Measurements from ENCODE around the gene DDX56.
"Not testable (repeated sequence)": the region's sequence is repeated elsewhere in the genome, so short reads cannot be mapped to it uniquely, and the experiment has no call there.

The DDX56 gene

GRCh38 chr7:44565097-44565794 lies 8.5 kb downstream of the DDX56 start:
- Histone ChIP-seq H3K36me3 (ENCODE audit: control insufficient read depth in 5 of 5, insufficient read depth in 5 of 5, low read length in 5 of 5) (peaks cover 0 to 69% (median 59%) of the 10 kb centered on the region in 5 donors), H3K9me3 (ENCODE audit: control insufficient read depth in 5 of 5, low read length in 5 of 5) (no peaks in the 10 kb centered on the region), H3K27me3 (ENCODE audit: control insufficient read depth in 5 of 5, insufficient read depth in 4 of 5, low read length in 5 of 5) (no peaks in the 10 kb centered on the region), H3K4me1 (ENCODE audit: control insufficient read depth in 5 of 5, insufficient read depth in 5 of 5, low read length in 5 of 5) (peaks cover 0 to 46% (median 22%) of the 10 kb centered on the region in 5 donors), H3K27ac (ENCODE audit: low read depth, low read length) (peak overlapping the region; percentile 45), H3K9ac (ENCODE audit: low read length in 5 of 5) (no peak overlapping the region), H3K4me3 (ENCODE audit: low read depth in 1 of 5, low read length in 5 of 5) (no peak overlapping the region)

DNA sequence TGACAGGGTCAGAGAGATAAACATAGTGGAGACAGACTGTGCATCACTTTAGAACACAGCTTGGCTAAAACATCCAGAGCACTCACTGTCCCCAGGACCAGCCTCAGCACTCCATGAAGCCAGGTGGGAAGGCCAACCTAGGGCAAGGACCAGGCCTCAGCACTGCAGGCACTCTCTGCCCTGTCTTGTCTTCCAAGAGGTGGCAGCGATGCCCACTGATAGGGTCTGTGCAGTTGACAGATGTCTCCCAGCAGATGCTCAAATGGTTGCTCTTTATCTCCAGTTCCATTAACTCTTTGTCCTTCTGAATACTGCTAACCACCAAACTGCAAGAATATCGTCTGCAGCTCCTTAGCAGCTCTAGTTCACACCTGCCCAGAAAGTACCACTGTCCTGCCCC lies 9.1 kb downstream of the DDX56 start:
- H3K36me3 ChIP-seq (ENCODE audit: control insufficient read depth in 5 of 5, insufficient read depth in 5 of 5, low read length in 5 of 5) = peaks cover 0 to 63% (median 52%) of the 10 kb centered on the region in 5 donors
- H3K27me3 ChIP-seq (ENCODE audit: control insufficient read depth in 5 of 5, insufficient read depth in 4 of 5, low read length in 5 of 5) = no peaks in the 10 kb centered on the region
- no peaks in the 10 kb centered on the region for H3K9me3 ChIP-seq (ENCODE audit: control insufficient read depth in 5 of 5, low read length in 5 of 5)
- no peak overlapping the region for H3K27ac ChIP-seq (ENCODE audit: low read depth, low read length)
- H3K9ac ChIP-seq (ENCODE audit: low read length in 5 of 5) = no peak overlapping the region
- no peak overlapping the region for H3K4me3 ChIP-seq (ENCODE audit: low read depth in 1 of 5, low read length in 5 of 5)
- H3K4me1 ChIP-seq (ENCODE audit: control insufficient read depth in 5 of 5, insufficient read depth in 5 of 5, low read length in 5 of 5) = peaks cover 0 to 48% (median 22%) of the 10 kb centered on the region in 5 donors

DNA sequence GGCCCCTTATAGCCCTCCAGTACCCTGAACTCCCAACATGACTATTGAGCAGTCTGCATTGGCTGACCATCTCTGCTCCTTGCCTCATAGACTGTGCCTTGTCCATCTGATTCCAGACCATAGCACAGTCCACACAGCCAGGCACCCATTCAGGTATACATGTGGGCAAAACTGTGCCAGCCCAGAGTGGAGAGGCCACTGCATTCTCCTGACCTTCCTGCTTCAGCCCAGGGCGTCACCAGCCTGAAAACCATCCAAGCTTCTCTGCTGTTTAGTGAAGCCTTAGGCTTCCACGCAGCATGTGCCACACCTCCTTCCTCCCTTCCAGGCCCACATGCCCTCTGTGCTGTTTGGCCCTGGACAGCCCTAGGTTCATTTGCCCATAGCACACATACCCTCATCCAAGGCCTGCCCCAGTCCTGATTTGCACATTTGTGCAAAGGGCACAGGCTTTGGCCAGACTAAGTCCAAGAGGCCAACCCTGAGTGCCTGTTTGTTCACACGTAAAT lies 10.5 kb downstream of the DDX56 start:
- H3K9ac ChIP-seq (ENCODE audit: low read length in 5 of 5) = no peak overlapping the region
- peaks cover 0 to 49% (median 38%) of the 10 kb centered on the region in 5 donors for H3K36me3 ChIP-seq (ENCODE audit: control insufficient read depth in 5 of 5, insufficient read depth in 5 of 5, low read length in 5 of 5)
- peaks cover 0 to 37% (median 15%) of the 10 kb centered on the region in 5 donors for H3K4me1 ChIP-seq (ENCODE audit: control insufficient read depth in 5 of 5, insufficient read depth in 5 of 5, low read length in 5 of 5)
- H3K27me3 ChIP-seq (ENCODE audit: control insufficient read depth in 5 of 5, insufficient read depth in 4 of 5, low read length in 5 of 5) = no peaks in the 10 kb centered on the region
- H3K4me3 ChIP-seq (ENCODE audit: low read depth in 1 of 5, low read length in 5 of 5) = peak overlapping the region in 1 of 5 donors; percentile 10
- no peaks in the 10 kb centered on the region for H3K9me3 ChIP-seq (ENCODE audit: control insufficient read depth in 5 of 5, low read length in 5 of 5)
- H3K27ac ChIP-seq (ENCODE audit: low read depth, low read length) = peak overlapping the region; percentile 70

- not testable (repeated sequence) for H3K4me3 ChIP-seq (ENCODE audit: low read depth in 1 of 5, low read length in 5 of 5); H3K9me3 ChIP-seq (ENCODE audit: control insufficient read depth in 5 of 5, low read length in 5 of 5); H3K27me3 ChIP-seq (ENCODE audit: control insufficient read depth in 5 of 5, insufficient read depth in 4 of 5, low read length in 5 of 5); H3K9ac ChIP-seq (ENCODE audit: low read length in 5 of 5)
- H3K36me3 ChIP-seq (ENCODE audit: control insufficient read depth in 5 of 5, insufficient read depth in 5 of 5, low read length in 5 of 5) = peaks cover 0 to 42% (median 32%) of the 10 kb centered on the region in 5 donors
- peak overlapping the region; percentile 70 for H3K27ac ChIP-seq (ENCODE audit: low read depth, low read length)
- H3K4me1 ChIP-seq (ENCODE audit: control insufficient read depth in 5 of 5, insufficient read depth in 5 of 5, low read length in 5 of 5) = peaks cover 0 to 32% (median 15%) of the 10 kb centered on the region in 5 donors
These were observed 11.1 kb downstream of the DDX56 start for GRCh38 chr7:44562622-44562962.

GRCh38 chr7:44561962-44562621 lies 11.6 kb downstream of the DDX56 start:
- no peaks in the 10 kb centered on the region for H3K9me3 ChIP-seq (ENCODE audit: control insufficient read depth in 5 of 5, low read length in 5 of 5)
- H3K27me3 ChIP-seq (ENCODE audit: control insufficient read depth in 5 of 5, insufficient read depth in 4 of 5, low read length in 5 of 5) = no peaks in the 10 kb centered on the region
- no peak overlapping the region for H3K9ac ChIP-seq (ENCODE audit: low read length in 5 of 5)
- no peak overlapping the region for H3K27ac ChIP-seq (ENCODE audit: low read depth, low read length)
- no peak overlapping the region for H3K4me3 ChIP-seq (ENCODE audit: low read depth in 1 of 5, low read length in 5 of 5)
- H3K36me3 ChIP-seq (ENCODE audit: control insufficient read depth in 5 of 5, insufficient read depth in 5 of 5, low read length in 5 of 5) = peaks cover 0 to 37% (median 27%) of the 10 kb centered on the region in 5 donors
- peaks cover 0 to 32% (median 15%) of the 10 kb centered on the region in 5 donors for H3K4me1 ChIP-seq (ENCODE audit: control insufficient read depth in 5 of 5, insufficient read depth in 5 of 5, low read length in 5 of 5)

DNA sequence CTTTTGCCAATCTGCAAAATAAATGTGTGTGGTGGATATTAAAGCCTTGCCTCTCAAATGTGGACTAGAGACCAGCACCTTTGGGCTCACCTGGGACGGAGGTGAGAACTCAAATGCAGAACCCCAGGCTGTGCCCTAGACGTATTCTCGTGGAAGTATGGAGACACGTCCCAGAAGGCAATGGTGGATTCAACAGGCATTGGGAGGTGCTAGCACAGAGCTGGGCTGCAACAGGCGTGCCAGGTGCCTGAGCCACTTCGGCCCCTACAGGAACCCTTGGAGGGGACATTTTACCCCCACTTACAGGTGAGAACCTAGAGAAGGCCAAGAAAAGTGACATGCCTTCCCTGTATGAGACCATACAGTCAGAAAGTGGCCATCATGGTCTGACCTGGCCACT lies 12.2 kb downstream of the DDX56 start:
- H3K9me3 ChIP-seq (ENCODE audit: control insufficient read depth in 5 of 5, low read length in 5 of 5) = no peaks in the 10 kb centered on the region
- H3K9ac ChIP-seq (ENCODE audit: low read length in 5 of 5) = no peak overlapping the region
- H3K4me1 ChIP-seq (ENCODE audit: control insufficient read depth in 5 of 5, insufficient read depth in 5 of 5, low read length in 5 of 5) = peaks cover 0 to 32% (median 15%) of the 10 kb centered on the region in 5 donors
- H3K36me3 ChIP-seq (ENCODE audit: control insufficient read depth in 5 of 5, insufficient read depth in 5 of 5, low read length in 5 of 5) = peaks cover 0 to 31% (median 21%) of the 10 kb centered on the region in 5 donors
- H3K27ac ChIP-seq (ENCODE audit: low read depth, low read length) = no peak overlapping the region
- no peaks in the 10 kb centered on the region for H3K27me3 ChIP-seq (ENCODE audit: control insufficient read depth in 5 of 5, insufficient read depth in 4 of 5, low read length in 5 of 5)
- H3K4me3 ChIP-seq (ENCODE audit: low read depth in 1 of 5, low read length in 5 of 5) = no peak overlapping the region

GRCh38 chr7:44559485-44559884 lies 14.2 kb downstream of the DDX56 start:
- no peaks in the 10 kb centered on the region for H3K9me3 ChIP-seq (ENCODE audit: control insufficient read depth in 5 of 5, low read length in 5 of 5)
- peaks cover 0 to 27% (median 15%) of the 10 kb centered on the region in 5 donors for H3K4me1 ChIP-seq (ENCODE audit: control insufficient read depth in 5 of 5, insufficient read depth in 5 of 5, low read length in 5 of 5)
- H3K9ac ChIP-seq (ENCODE audit: low read length in 5 of 5) = no peak overlapping the region
- no peak overlapping the region for H3K4me3 ChIP-seq (ENCODE audit: low read depth in 1 of 5, low read length in 5 of 5)
- H3K36me3 ChIP-seq (ENCODE audit: control insufficient read depth in 5 of 5, insufficient read depth in 5 of 5, low read length in 5 of 5) = peaks cover 0 to 13% (median 4%) of the 10 kb centered on the region in 5 donors
- no peak overlapping the region for H3K27ac ChIP-seq (ENCODE audit: low read depth, low read length)
- no peaks in the 10 kb centered on the region for H3K27me3 ChIP-seq (ENCODE audit: control insufficient read depth in 5 of 5, insufficient read depth in 4 of 5, low read length in 5 of 5)

- no peak overlapping the region for H3K4me3 ChIP-seq (ENCODE audit: low read depth in 1 of 5, low read length in 5 of 5)
- no peak overlapping the region for H3K27ac ChIP-seq (ENCODE audit: low read depth, low read length)
- no peaks in the 10 kb centered on the region for H3K27me3 ChIP-seq (ENCODE audit: control insufficient read depth in 5 of 5, insufficient read depth in 4 of 5, low read length in 5 of 5)
- no peak overlapping the region for H3K9ac ChIP-seq (ENCODE audit: low read length in 5 of 5)
- H3K4me1 ChIP-seq (ENCODE audit: control insufficient read depth in 5 of 5, insufficient read depth in 5 of 5, low read length in 5 of 5) = peaks cover 0 to 13% (median 7%) of the 10 kb centered on the region in 5 donors
- no peaks in the 10 kb centered on the region for H3K9me3 ChIP-seq (ENCODE audit: control insufficient read depth in 5 of 5, low read length in 5 of 5)
- H3K36me3 ChIP-seq (ENCODE audit: control insufficient read depth in 5 of 5, insufficient read depth in 5 of 5, low read length in 5 of 5) = no peaks in the 10 kb centered on the region
These were observed 16.2 kb downstream of the DDX56 start for GRCh38 chr7:44557485-44557884.

DNA sequence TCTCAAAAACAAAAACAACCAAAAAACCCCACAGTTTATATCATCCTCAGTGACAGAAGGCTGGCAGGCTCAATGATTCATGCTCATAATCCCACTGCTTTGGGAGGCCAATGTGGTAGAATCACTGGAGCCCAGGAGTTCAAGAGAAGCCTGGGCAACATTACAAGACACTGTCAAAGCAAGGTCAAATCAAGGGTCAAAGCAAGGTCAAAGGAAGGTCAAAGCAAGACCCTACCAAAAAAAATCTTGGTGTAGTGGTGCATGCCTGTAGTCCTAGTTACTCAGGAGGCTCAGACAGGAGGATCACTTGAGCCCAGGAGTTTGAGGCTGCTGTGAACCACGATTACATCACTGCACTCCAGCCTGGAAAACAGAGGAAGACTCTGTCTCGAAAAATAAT lies 18.4 kb downstream of the DDX56 start:
- Histone ChIP-seq H3K36me3 (ENCODE audit: control insufficient read depth in 5 of 5, insufficient read depth in 5 of 5, low read length in 5 of 5) (no peaks in the 10 kb centered on the region), H3K9ac (ENCODE audit: low read length in 5 of 5) (no peak overlapping the region), H3K27ac (ENCODE audit: low read depth, low read length) (no peak overlapping the region), H3K4me1 (ENCODE audit: control insufficient read depth in 5 of 5, insufficient read depth in 5 of 5, low read length in 5 of 5) (peaks cover 0 to 4% (median 0%) of the 10 kb centered on the region in 5 donors), H3K9me3 (ENCODE audit: control insufficient read depth in 5 of 5, low read length in 5 of 5) (no peaks in the 10 kb centered on the region), H3K27me3 (ENCODE audit: control insufficient read depth in 5 of 5, insufficient read depth in 4 of 5, low read length in 5 of 5) (no peaks in the 10 kb centered on the region), H3K4me3 (ENCODE audit: low read depth in 1 of 5, low read length in 5 of 5) (no peak overlapping the region)

DNA sequence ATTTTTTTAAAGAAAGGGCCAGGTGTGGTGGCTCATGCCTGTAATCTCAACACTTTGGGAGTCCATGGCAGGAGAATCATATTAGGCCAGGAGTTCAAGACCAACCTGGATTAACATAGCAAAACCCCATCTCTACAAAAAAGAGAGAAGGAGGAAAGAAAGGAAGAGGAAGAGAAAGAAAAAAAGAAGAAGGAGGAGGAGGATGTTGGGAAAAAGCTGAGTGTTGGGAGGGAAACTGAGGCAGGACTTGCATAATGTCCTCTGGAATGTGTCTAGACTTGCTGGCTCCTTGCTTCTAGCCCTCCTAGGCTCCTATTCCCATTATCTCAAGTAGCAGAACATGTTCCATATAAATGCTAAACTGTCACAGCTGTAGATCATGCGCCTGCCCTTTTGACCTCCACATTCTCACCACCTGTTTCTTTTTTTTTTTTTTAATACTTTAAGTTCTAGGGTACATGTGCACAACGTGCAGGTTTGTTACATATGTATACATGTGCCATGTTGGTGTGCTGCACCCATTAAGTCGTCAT lies 21.2 kb downstream of the DDX56 start:
- H3K36me3 ChIP-seq (ENCODE audit: control insufficient read depth in 5 of 5, insufficient read depth in 5 of 5, low read length in 5 of 5); H3K9ac ChIP-seq (ENCODE audit: low read length in 5 of 5); H3K27ac ChIP-seq (ENCODE audit: low read depth, low read length); H3K9me3 ChIP-seq (ENCODE audit: control insufficient read depth in 5 of 5, low read length in 5 of 5); H3K27me3 ChIP-seq (ENCODE audit: control insufficient read depth in 5 of 5, insufficient read depth in 4 of 5, low read length in 5 of 5); H3K4me1 ChIP-seq (ENCODE audit: control insufficient read depth in 5 of 5, insufficient read depth in 5 of 5, low read length in 5 of 5); H3K4me3 ChIP-seq (ENCODE audit: low read depth in 1 of 5, low read length in 5 of 5): not testable (repeated sequence)

All from subcutaneous abdominal adipose tissue (tissue), 5 donors.